GM19372 (cell line): ENCODE results near the gene SHISAL1.

Source experiments
- ATAC-seq: cut with Tn5 transposase; IDR thresholded peaks from one replicate; pipeline ENCODE4 v1.9.1; 2021; ENCODE audit warnings: mild to moderate bottlenecking, low read depth, moderate library complexity; ENCODE audit not compliant: unreplicated experiment

The SHISAL1 gene

DNA sequence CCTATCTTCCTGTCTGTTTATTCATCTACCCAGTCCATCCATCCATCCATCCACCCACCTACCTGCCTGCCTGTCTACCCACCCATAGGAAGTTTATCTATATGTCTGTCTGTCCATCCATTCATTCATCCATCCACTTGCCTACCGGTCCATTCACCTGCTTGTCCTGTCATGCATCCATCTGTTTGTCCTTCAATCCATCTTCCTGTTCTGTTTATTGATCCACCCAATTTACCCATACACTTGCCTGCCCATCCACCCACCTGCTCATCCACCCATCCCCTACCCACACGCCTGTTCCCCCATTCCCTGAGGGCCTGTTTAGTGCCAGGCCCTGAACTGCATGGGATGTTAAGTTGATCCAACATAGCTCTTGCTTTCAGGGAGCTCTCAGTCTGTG lies 113.6 kb downstream of the SHISAL1 start:
- no peak for ATAC-seq

DNA sequence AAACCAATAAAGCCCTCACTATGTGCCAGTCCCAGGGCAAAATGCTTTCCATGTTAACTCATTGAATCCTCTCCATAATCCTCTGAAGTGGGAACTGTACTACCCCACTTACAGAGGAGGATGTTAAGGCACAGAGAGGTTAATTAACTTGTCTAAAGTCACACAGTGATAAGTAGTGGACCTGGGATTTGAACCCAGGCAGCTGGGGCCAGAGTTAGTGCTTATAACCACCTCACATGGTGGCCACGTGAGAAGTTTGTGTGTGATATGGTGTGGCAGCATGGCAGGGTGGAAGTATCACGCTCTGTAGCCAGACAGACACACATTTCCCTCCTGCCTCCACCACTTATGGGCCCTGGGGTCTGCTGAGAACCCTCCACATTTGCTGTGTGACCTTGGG lies 115.5 kb downstream of the SHISAL1 start:
- ATAC-seq = no peak

DNA sequence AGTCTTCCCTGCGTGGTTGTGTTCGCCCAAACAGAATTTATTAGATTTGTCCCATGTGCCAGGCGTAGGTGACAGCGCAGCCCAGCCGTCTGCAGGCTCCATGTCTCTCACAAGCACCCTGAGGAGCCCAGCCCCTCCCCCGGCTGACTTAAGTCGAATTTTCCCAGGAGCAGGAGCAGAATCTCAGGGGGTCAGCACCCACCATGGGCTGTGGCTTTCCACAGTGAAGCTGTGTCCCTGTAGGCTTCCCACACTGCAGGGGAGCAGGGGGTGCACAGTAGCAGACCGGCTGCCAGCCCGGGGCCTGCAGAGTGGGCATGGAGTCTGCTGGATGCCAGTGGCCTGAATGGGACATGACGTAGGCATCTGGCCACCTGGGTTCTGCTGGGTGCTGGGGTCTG lies 116.0 kb downstream of the SHISAL1 start:
- no peak for ATAC-seq

DNA sequence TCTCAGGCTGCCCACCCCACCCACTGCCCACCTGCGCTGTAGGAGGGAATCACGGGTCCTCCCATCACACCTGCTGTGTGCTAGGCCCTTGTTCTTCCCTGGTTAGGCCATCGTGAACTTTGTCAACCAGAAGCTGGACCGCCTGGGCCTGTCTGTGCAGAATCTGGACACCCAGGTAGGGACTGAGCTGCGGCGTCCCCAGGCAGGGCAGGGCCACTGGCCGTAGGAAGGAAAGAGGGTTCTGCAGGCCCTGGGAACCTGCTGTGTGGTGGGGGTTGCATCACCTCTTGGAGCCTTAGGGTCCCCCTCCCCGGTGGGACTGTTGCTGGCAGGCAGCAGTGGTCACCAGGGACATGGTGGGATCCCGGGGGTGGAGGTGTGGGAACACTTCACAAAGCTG lies 116.5 kb downstream of the SHISAL1 start:
- no peak for ATAC-seq

DNA sequence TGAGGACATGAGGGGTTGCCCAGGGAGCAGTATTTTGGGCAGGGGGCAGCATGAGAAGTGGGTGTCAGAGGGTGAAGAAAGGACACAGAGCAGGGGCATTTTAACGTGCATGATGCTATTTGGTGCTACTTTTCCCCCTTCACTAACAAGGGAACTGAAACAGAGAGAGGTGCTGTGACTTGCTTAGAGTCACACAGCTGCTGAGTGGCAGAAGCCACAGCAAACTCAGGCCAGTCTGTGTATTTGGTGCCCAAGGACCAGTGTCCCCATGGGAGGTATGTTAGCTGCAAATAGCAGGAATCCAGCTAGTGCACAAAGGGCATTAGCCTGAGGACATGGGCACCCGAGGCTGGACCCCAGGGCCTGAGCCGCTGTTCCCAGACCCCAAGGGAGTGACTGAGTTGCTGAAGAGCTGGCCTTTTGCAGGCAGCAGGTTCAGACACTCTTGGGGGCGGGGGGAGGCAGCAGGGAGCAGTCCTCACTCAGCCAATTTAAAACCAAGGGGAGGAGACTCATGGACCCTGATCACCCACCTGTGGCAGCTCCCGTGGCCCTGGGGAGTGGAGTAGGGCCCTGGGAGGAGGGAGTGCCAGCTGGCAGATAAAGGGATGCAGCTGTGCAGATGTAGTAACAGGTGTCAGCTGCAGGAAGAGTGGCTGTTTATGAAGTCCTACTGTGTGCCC lies 117.4 kb downstream of the SHISAL1 start:
- ATAC-seq = no peak

DNA sequence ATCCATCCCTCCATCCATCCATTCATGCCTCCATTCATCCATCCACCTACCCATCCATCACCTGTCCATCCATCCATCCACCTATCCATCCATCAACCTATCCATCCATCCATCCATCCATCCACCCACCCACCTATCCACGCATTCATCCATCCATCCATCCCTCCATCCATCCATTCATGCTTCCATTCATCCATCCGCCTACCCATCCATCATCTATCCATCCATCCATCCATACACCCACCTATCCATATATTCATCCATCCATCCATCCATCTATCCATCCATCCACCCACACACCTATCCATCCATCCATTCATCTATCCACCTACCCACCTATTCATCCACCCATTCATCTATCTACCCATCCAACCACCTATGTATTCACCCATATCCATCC lies 118.2 kb downstream of the SHISAL1 start:
- ATAC-seq = no peak
